ENCODE measurements around the gene NOL12.
"Not testable (repeated sequence)": the region's sequence is repeated elsewhere in the genome, so short reads cannot be mapped to it uniquely, and the experiment has no call there.

The NOL12 gene, protein sequence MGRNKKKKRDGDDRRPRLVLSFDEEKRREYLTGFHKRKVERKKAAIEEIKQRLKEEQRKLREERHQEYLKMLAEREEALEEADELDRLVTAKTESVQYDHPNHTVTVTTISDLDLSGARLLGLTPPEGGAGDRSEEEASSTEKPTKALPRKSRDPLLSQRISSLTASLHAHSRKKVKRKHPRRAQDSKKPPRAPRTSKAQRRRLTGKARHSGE

GRCh38 chr22:37686002-37686982, at the start of gene NOL12:
Gene NOL12 (plus strand): TSS chr22:37686343. CDS start chr22:37686393, 50 bp downstream.
- peak; percentile 94 for DNase-seq

DNA sequence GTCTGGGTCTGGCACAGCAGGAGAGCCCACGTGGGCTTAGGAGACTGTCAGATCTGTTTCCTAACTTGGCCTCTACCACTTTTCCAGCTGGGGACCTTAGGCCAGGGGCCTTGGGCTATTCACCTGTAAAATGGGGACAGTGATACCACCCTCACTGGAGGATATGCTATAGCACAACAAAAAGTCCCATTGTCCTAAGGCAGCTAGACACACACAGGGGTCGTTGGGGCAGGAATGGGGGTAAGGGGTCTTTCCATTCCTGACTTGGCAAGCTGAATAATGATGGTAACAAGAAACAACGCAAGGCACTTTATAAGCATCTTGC, 49.2 kb upstream of the NOL12 start:
- DNase-seq = no peak

- peak; percentile 85 for DNase-seq
Observed at GRCh38 chr22:37638391-37639069, 47.6 kb upstream of the NOL12 start.

DNA sequence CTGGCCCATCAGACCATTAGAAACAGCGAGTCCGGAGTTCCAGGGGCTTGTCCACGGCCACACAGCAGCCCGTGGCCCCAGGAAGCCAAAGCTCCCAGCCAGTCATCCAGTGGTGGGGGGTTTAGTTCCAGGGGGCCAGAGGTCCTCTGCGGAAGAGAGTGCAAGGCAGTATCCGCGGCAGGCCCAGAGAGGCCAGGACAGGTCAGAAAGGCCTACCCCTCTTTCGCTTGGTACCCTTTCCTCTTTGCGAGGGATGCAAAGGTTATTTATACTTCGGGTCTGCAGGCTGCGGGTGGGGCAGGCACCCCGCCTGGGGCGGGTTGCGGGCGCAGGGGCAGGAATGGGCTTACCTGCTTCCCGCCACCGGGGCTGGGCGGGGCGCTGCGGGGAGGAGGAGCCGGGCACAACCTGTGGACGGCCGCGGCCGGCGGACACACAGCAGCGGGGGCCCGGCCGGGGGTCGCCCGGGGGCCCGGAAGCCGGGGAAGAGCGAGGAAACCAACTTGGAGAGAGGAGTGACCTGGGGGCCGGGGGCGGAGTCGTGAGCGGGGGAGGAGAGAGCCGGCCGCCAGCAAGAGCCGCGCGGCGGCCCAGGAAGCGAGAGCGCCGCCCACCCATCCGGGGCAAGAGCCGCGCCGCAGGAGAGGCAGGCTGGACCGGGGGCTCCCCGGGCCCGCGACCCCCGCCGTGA, 46.9 kb upstream of the NOL12 start, which contains the start of gene SH3BP1:
TSS of gene SH3BP1 (plus strand) at position 600 of the 691 bp plus-strand sequence. CDS start 119 bp downstream, outside the sequence.
- peak; percentile 68 for DNase-seq

GRCh38 chr22:37639771-37640590, 46.2 kb upstream of the NOL12 start:
- peak; percentile 54 for DNase-seq

GRCh38 chr22:37640591-37641560, 45.3 kb upstream of the NOL12 start:
- DNase-seq = no peak

GRCh38 chr22:37641561-37641949, 44.6 kb upstream of the NOL12 start:
- DNase-seq = peak; percentile 35

GRCh38 chr22:37643225-37643847, 42.8 kb upstream of the NOL12 start:
- DNase-seq = peak; percentile 92

DNA sequence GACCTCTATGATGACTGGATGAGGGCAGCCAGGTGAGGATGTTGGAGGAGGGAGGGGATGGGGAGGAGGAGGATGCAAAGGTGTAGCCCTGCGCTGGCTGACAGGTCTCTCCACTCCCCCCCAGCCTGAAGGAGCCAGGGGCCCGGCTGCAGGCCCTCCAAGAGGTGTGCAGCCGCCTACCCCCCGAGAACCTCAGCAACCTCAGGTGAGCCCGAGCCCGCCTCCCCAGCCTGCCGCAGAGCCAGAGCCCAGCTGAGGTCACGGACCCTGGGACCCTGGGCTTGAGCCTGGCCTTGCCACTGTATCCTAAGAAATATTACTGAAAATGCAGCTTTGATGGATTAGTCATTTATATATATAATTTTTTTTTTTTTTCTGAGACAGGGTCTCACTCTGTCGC, 38.8 kb upstream of the NOL12 start:
- no peak for DNase-seq

GRCh38 chr22:37647928-37648327, 38.2 kb upstream of the NOL12 start:
- DNase-seq = peak; percentile 97

- no peak for DNase-seq
Observed at GRCh38 chr22:37650463-37651136, 35.5 kb upstream of the NOL12 start.

DNA sequence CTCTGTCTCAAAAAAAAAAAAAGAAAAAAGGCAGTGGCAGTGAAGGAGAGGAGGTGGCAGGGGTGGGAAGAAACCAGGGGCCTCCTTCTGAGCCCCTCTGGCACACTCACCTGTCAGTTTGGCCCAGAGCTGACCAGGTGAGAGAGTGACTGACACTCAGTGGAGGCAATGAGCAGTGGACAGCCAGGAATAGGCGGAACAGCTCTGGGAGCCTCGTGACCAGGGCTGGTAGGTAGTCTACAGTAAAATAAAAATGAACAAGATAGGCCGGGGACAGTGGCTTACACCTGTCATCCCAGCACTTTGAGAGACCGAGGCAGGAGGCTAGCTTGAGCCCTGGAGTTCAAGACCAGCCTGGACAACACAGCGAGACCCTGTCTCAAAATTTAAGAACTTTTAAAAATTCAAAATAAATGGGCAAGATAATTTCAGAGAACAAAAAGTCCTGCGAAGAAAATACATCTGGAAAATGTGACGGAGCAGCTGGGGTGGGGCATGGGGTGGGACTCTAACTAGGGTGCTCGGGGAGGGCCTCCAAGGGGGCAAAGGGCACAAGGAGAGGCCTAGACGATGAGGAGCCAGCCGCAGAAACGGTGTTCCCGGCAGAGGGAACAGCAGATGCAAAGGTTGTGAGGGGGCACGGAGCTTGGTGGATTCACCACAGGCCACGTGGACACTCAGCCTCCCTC, 31.4 kb upstream of the NOL12 start:
- DNase-seq = no peak

DNA sequence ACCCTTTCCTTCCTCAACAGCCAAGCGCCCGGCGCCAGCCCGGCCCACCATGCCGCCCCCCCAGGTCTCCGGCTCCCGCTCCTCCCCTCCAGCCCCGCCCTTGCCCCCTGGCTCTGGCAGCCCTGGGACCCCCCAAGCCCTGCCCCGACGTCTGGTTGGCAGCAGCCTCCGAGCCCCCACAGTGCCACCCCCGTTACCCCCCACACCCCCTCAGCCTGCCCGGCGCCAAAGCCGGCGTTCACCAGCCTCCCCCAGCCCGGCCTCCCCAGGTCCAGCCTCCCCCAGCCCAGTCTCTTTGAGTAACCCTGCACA, 30.9 kb upstream of the NOL12 start:
- no peak for DNase-seq

GRCh38 chr22:37656583-37656982, 29.6 kb upstream of the NOL12 start:
- not testable (repeated sequence) for DNase-seq

DNA sequence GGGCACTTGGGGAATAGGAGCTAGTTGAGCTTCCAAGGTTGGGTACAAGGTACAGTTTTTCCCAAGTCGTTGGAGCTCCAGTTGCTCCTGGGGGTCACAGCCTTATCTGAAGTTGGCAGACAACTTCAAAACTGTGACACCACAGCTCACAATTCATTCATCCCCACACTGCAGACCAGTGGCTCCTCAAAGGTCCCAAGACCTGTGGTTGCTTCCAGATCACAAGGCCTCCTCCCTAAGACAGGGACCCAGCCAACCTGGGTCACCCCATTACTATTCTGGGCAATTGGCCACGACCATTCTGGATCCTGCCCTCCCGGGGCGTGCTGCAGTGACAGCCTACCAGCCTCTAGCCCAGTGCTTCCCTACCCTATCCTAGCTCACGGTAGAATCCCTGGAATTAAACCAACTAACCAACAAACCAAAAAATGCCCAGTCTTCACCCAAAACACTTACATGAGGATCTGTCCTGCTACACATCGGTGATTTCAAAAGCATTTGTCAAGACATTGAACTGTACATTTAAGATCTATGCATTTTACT, 28.5 kb upstream of the NOL12 start:
- peak; percentile 76 for DNase-seq

- peak; percentile 100 for DNase-seq
Observed at GRCh38 chr22:37658133-37659065, 27.7 kb upstream of the NOL12 start, which contains the start of gene PDXP. Gene PDXP (plus strand): TSS chr22:37658723. CDS start chr22:37658783, 60 bp downstream.

DNA sequence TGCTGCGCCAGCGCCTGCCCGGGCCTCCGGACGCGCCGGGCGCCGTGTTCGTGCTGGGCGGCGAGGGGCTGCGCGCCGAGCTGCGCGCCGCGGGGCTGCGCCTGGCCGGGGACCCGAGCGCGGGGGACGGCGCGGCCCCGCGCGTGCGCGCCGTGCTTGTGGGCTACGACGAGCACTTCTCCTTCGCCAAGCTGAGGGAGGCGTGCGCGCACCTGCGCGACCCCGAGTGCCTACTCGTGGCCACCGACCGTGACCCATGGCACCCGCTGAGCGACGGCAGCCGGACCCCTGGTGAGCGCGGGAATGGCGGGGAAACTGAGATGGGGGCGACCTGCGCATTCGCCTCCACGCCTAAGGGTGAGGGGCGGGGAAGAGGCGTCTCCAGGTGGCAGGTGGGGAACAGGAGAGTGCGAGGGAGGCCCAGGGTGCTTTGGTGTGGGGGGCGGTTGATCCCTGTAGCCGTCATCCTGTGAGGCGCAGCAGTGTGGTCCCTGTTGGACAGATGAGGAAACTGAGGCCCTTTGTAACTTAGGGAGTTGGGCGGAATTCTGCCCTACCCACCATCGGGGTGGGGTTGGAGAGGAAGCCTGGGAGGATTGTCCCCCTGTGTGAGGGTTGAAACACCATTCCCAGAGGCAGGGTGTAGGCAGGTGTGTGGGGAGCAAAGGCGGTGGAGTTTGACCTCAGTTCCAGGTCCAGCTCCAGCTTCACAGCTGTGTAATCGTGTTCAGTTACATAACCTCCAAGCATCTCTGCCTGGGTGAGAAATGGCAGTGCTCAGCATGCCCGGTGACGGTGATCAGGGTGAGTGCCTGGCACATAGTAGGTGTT, 26.9 kb upstream of the NOL12 start:
- DNase-seq = no peak
